Stimulated activated naive CD8-positive, alpha-beta T cell treated with anti-CD3 and anti-CD28 coated beads, Interleukin-15, amount 100 ng/mL, for 72 hours (primary cell): ENCODE results near the gene SRCAP.
A peak's percentile ranks its signal among the peaks of the same experiment; 100 is the strongest.

Experiments
- ATAC-seq: fragments of 150-1000 bp; cut with Tn5 transposase; 2 replicates; pipeline ENCODE4 v1.10.0; 2021; ENCODE audit warnings: mild to moderate bottlenecking, moderate library complexity
- DNase-seq, 2 donors: peaks; one replicate each; pipeline ENCODE4 v3.0.0; 2021 to 2022
- H3K27ac Mint-ChIP-seq, 2 donors: one replicate each; pipeline ENCODE4 v1.8.0; 2022; ENCODE audit warnings: mild to moderate bottlenecking in 2 of 2, mixed read lengths in 2 of 2, moderate library complexity in 2 of 2
- H3K27me3 Mint-ChIP-seq: one replicate; pipeline ENCODE4 v1.8.0; 2022; ENCODE audit warnings: mixed read lengths
- H3K4me1 Mint-ChIP-seq: one replicate; pipeline ENCODE4 v1.8.0; 2022; ENCODE audit warnings: mild to moderate bottlenecking, mixed read lengths
- H3K4me3 Mint-ChIP-seq, 2 donors: one replicate each; pipeline ENCODE4 v1.8.0; 2022; ENCODE audit warnings: mild to moderate bottlenecking in 2 of 2, mixed read lengths in 2 of 2, moderate library complexity in 1 of 2
- H3K9me3 Mint-ChIP-seq, 2 donors: one replicate each; pipeline ENCODE4 v1.8.0; 2022; ENCODE audit warnings: mixed read lengths in 2 of 2

The SRCAP gene

DNA sequence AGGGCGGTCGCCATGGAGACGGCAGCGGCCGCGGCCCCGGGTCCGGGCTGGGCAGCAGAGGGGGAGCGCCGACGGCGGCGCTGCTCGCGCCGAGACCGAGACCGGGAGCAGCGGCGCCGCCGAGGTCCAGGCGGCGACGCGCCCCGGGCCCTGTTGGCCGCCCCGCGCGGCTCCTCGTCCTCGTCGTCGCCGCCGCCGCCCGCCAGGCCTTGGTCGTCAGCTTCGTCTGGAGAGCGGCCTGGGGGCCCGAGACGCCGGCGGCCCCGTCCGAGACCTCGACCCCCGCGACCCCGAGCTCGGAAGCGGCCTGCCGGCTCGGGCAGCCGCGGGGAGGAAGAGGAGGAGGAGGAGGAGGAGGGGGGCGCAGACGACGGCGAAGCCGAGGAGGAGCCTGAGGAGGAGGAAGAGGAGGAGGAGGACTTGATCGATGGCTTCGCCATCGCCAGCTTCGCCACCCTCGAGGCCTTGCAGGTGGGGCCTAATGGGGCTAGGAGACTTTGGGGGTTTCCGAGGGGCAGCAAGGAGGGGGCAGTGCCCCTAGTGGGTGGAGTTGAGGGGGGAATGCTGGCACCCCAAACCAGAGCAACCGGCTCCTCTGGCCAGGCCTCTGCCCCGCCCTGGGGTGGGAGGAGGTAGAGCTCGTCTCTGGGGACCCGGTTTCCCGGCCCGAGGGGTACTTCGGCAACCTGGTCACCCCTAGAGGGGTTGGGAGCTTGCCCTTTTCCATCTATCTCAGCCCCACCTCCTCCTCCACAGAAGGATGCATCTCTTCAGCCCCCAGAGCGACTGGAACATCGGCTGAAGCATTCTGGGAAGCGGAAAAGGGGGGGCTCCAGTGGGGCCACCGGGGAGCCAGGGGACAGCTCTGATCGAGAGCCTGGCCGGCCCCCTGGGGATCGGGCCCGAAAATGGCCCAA, 39.2 kb upstream of the SRCAP start:
- no peaks in the 10 kb centered on the region for H3K9me3 Mint-ChIP-seq
- H3K27me3 Mint-ChIP-seq = no peaks in the 10 kb centered on the region
- H3K4me3 Mint-ChIP-seq = peak overlapping the region; percentile 81 to 95
- peak overlapping the region; percentile 87 to 92 for H3K27ac Mint-ChIP-seq
- DNase-seq = peak; percentile 54 to 70
- peaks cover 63% of the 10 kb centered on the region for H3K4me1 Mint-ChIP-seq
- no peak for ATAC-seq

DNA sequence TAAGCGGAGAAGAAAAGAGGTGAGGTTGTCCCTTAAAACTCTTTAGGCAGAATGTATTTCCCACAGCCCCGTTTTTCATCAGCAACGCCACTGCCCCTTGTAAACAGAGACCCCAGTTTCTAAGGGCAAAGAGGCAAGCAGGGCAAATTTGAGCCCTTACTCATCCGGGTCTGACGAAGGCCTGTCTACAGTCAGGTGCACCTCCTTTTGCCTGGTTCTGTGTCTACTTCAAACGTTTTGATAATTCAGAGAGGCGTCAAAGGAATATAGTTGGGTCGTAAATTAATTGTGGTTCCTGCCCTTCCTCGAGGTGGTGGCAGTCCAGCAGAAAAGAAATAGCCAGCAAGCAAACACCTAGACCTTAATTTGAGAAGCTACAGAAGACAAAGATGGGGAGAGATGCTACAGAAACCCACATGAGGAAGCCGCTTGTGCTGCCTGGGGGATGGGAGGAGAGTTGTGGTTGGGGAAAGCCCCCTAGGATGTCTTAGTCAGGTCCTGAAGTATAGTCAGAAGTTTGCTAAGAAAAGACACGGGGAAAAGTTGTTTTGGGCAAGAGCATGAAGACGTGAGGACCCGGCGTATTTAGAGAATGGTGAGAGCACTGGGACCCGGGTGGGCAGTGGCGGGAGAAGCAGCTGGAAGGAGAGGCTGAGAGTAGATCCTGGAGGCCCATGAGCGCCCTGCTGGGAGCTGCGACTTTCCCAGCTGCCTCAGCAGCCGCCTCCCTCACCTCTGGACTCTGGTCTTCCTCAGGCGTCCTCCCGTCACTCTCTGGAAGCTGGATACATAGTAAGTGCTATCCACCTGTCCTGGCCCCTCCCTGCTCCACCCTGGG, 38.3 kb upstream of the SRCAP start:
- Mint-ChIP-seq H3K4me3 (peak overlapping the region; percentile 81 to 95), H3K27ac (peak overlapping the region; percentile 90 to 92), H3K4me1 (peaks cover 64% of the 10 kb centered on the region), H3K9me3 (no peaks in the 10 kb centered on the region), H3K27me3 (no peaks in the 10 kb centered on the region)
- DNase-seq (peak; percentile 73 to 85), ATAC-seq (peak; percentile 26)

DNA sequence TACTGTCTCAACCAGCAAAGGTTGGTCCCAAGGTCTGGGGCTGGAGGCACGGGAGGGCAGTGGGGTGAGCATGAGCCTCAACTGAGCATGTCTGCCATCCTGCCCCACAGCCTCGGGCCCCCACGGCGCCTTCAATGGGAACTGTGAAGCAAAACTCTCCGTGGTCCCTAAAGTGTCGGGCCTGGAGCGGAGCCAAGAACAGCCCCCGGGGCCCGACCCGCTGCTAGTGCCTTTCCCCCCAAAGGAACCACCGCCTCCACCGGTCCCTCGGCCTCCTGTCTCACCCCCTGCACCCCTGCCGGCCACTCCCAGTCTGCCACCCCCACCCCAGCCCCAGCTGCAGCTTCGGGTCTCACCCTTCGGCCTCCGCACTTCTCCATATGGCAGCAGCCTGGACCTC, 36.5 kb upstream of the SRCAP start:
- H3K27me3 Mint-ChIP-seq = no peaks in the 10 kb centered on the region
- H3K4me3 Mint-ChIP-seq = peak overlapping the region; percentile 81 to 95
- peaks cover 48% of the 10 kb centered on the region for H3K4me1 Mint-ChIP-seq
- no peak for ATAC-seq
- H3K27ac Mint-ChIP-seq = peak overlapping the region in 1 of 2 donors; percentile 67
- no peak for DNase-seq
- H3K9me3 Mint-ChIP-seq = no peaks in the 10 kb centered on the region

DNA sequence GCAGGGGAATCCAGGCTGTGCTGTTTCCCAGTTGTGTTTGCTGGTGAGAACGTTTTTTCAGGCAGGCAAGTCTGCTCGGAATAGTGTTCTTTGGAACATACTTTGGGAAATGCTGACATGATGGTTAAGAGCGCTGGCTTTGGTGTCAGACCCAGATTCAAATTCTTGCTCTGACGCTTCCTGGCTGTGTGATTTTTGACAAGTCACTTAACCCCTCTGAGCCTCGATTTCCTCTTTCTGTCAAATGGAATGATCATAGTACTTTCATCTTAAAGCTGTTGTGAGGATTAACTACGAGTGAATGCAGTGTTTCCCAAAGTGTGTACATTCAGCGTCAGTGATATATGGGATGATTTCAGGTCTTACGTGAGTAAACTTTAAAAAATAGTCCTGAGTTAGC, 35.9 kb upstream of the SRCAP start:
- Mint-ChIP-seq H3K9me3 (no peaks in the 10 kb centered on the region), H3K4me1 (peaks cover 51% of the 10 kb centered on the region)

DNA sequence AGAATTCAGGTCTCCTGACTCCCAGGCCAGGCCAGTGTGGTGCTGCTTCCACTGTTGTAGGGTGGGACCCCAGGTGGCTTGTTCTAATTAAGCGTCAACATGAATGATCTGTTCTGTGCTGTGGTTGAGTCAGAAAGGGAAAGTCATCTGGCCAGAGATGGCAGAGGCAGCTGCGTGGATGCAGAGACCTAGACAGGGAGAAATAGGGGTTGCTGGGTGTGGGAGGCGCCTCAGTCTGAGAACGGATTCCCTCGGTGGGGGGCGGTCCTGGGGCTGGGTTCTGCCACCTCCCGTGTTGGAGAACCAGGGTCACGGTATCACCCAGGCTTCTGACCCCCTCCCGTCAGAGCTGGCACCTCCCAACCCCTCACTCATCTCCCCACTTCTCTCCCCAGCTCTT, 35.2 kb upstream of the SRCAP start:
- peak overlapping the region; percentile 46 to 50 for H3K4me3 Mint-ChIP-seq
- H3K27ac Mint-ChIP-seq = peak overlapping the region in 1 of 2 donors; percentile 13
- no peaks in the 10 kb centered on the region for H3K27me3 Mint-ChIP-seq
- no peaks in the 10 kb centered on the region for H3K9me3 Mint-ChIP-seq
- ATAC-seq (no peak), DNase-seq (no peak)
- H3K4me1 Mint-ChIP-seq = peaks cover 55% of the 10 kb centered on the region

More for the DNA sequence above, 35.9 kb upstream of the SRCAP start:
- DNase-seq (no peak), ATAC-seq (no peak)
- Mint-ChIP-seq H3K4me3 (peak overlapping the region; percentile 46 to 50), H3K27ac (peak overlapping the region; percentile 67 to 91), H3K27me3 (no peaks in the 10 kb centered on the region)

GRCh38 chr16:30664616-30665109, 34.3 kb upstream of the SRCAP start:
- H3K4me3 Mint-ChIP-seq = no peak overlapping the region
- DNase-seq (no peak), ATAC-seq (no peak)
- no peaks in the 10 kb centered on the region for H3K9me3 Mint-ChIP-seq
- H3K27me3 Mint-ChIP-seq = no peaks in the 10 kb centered on the region
- peaks cover 55% of the 10 kb centered on the region for H3K4me1 Mint-ChIP-seq
- peak overlapping the region in 1 of 2 donors; percentile 63 for H3K27ac Mint-ChIP-seq

GRCh38 chr16:30665155-30665829, 33.7 kb upstream of the SRCAP start:
- DNase-seq (no peak), ATAC-seq (no peak)
- peak overlapping the region in 1 of 2 donors; percentile 96 for H3K27ac Mint-ChIP-seq
- no peaks in the 10 kb centered on the region for H3K27me3 Mint-ChIP-seq
- H3K4me3 Mint-ChIP-seq = no peak overlapping the region
- peaks cover 55% of the 10 kb centered on the region for H3K4me1 Mint-ChIP-seq
- H3K9me3 Mint-ChIP-seq = no peaks in the 10 kb centered on the region

GRCh38 chr16:30665830-30666190, 33.2 kb upstream of the SRCAP start:
- Mint-ChIP-seq H3K9me3 (no peaks in the 10 kb centered on the region), H3K27ac (peak overlapping the region in 1 of 2 donors; percentile 96), H3K27me3 (no peaks in the 10 kb centered on the region), H3K4me1 (peaks cover 51% of the 10 kb centered on the region), H3K4me3 (no peak overlapping the region)
- DNase-seq (no peak), ATAC-seq (no peak)

- no peaks in the 10 kb centered on the region for H3K9me3 Mint-ChIP-seq
- H3K4me3 Mint-ChIP-seq = no peak overlapping the region
- no peaks in the 10 kb centered on the region for H3K27me3 Mint-ChIP-seq
- ATAC-seq (no peak), DNase-seq (no peak)
- peaks cover 43% of the 10 kb centered on the region for H3K4me1 Mint-ChIP-seq
- peak overlapping the region in 1 of 2 donors; percentile 50 for H3K27ac Mint-ChIP-seq
Measured at GRCh38 chr16:30666681-30667080, 32.3 kb upstream of the SRCAP start.

DNA sequence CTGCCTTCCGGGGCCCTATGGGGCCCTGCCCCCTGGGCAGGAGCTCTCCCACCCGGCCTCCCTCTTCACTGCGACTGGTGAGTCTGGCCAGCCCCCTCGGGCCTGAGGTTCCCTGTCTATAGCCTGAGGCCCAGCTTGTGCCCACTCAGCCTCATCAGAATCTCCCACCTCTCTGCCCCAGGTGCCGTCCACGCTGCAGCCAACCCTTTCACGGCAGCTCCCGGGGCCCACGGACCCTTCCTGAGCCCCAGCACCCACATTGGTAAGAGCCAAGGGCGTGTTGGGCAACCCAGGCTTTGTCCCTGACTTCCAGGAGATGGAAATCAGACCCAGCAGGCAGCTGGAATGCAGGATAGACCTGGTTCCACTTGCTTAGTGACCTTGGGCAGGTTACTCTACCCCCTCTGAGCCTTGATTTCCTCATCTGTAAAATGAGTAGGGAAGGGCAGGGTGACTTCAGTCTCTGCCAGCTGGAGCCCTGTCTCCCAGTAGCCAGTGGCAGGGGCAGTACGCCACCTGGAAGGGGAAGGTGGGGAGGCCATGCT, 31.5 kb upstream of the SRCAP start:
- no peaks in the 10 kb centered on the region for H3K9me3 Mint-ChIP-seq
- peak overlapping the region in 1 of 2 donors; percentile 82 for H3K27ac Mint-ChIP-seq
- ATAC-seq = no peak
- peaks cover 35% of the 10 kb centered on the region for H3K4me1 Mint-ChIP-seq
- no peak overlapping the region for H3K4me3 Mint-ChIP-seq
- DNase-seq = no peak
- no peaks in the 10 kb centered on the region for H3K27me3 Mint-ChIP-seq

- no peak for DNase-seq
- Mint-ChIP-seq H3K27me3 (no peaks in the 10 kb centered on the region), H3K4me1 (peaks cover 25% of the 10 kb centered on the region), H3K4me3 (no peak overlapping the region), H3K27ac (peak overlapping the region; percentile 10 to 90), H3K9me3 (no peaks in the 10 kb centered on the region)
- peak; percentile 6 for ATAC-seq
Measured at GRCh38 chr16:30668393-30668792, 30.6 kb upstream of the SRCAP start.

DNA sequence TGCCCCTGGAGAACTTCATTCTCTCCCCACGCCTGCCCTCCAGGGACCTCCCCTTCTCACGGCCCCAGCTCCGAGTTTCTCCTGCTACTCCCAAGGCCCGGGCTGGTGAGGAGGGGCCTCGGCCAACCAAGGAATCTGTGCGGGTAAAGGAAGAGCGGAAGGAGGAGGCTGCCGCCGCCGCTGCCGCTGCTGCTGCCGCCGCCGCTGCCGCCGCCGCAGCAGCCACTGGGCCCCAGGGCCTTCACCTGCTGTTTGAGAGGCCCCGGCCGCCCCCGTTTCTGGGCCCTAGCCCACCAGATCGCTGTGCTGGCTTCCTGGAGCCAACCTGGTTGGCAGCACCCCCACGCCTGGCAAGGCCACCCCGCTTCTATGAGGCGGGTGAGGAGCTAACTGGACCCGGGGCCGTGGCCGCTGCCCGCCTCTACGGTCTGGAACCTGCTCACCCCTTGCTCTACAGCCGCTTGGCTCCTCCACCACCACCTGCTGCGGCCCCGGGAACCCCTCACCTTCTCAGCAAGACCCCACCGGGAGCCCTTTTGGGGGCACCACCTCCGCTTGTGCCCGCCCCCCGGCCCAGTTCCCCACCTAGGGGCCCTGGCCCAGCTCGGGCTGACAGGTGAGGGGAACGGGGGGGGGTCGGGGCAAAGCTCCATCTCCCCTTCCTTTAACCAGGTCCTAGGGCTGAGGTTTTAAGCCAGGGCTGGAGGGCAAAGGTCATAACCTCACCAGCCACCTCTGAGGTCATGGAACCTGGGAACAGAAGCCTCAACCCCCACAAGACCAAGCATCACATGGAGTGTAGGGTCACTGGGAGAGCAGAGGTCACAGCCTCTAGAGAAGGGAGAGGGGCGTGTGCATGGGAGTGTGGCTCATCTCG, 29.7 kb upstream of the SRCAP start:
- no peak overlapping the region for H3K4me3 Mint-ChIP-seq
- DNase-seq = no peak
- peak overlapping the region in 1 of 2 donors; percentile 27 for H3K27ac Mint-ChIP-seq
- peaks cover 20% of the 10 kb centered on the region for H3K4me1 Mint-ChIP-seq
- peak; percentile 28 for ATAC-seq
- H3K9me3 Mint-ChIP-seq = no peaks in the 10 kb centered on the region
- H3K27me3 Mint-ChIP-seq = no peaks in the 10 kb centered on the region

- H3K27ac Mint-ChIP-seq = peak overlapping the region in 1 of 2 donors; percentile 85
- H3K9me3 Mint-ChIP-seq = no peaks in the 10 kb centered on the region
- ATAC-seq (no peak), DNase-seq (no peak)
- peaks cover 17% of the 10 kb centered on the region for H3K4me1 Mint-ChIP-seq
- no peak overlapping the region for H3K4me3 Mint-ChIP-seq
- no peaks in the 10 kb centered on the region for H3K27me3 Mint-ChIP-seq
Measured at GRCh38 chr16:30669903-30670824, 28.8 kb upstream of the SRCAP start.
